ENCODE results near the gene CHRD. TPM values are rescaled to one million over a fixed set of nuclear protein-coding genes. Genes with fewer than 3 reads are reported as not detected.
A peak's percentile ranks its signal among the peaks of the same experiment; 100 is the strongest.
"Not testable (repeated sequence)": the region's sequence is repeated elsewhere in the genome, so short reads cannot be mapped to it uniquely, and the experiment has no call there.

CHRD gene
- total RNA-seq, 1 donor from 2014 or later = 7.0 TPM

DNA sequence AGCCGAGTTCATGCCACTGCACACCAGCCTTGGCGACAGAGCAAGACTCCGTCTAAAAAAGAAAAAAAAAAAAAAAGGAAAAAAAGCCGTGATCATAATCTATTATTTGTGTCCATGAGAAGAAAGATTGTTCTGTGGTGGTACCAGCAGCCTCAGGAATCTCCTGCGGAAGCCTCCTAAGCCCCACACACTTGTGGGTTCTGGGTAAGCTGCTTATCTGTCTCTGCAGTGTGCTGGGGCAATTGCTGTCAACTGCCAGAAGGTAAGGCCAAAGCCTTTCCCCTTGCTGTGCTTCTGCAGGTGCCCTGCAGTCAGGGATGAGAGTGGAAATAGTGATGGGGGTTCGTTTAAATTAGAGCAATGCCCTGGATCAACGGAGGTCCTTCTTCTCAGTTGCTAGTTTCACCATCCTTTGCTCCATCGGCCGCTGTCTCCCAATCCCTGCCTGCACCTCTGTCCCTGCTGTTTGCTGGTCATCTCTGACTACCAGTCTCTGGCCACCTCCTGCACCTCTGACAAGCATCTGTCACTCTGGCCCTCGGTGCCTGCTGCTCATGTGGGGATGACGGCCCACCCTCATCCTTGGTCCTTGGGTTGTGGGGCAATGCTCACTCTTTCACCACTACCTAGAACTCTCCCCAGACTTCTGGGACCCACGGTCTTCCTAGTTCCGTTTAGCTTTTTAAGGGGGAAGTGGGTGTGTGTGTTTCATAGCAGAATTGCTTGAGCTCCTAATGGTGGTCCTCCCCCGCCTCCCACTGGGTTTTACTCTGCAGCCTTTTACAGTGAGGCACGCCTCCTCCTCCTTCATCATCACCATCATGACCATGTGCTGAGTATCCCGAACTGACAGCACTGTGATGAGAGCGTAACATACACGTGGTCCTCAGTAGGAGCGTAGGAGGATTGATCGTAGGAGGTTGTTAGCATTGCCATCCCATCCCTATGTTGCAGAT, 25.5 kb downstream of the CHRD start:
- intact Hi-C loops (cut with DNase I) = no loop called here
- no peak for DNase-seq (ENCODE audit: low spot score)

- DNase-seq (ENCODE audit: low spot score) = peak; percentile 33
- intact Hi-C loops (cut with DNase I) = no loop called here
These were observed 29.6 kb downstream of the CHRD start for GRCh38 chr3:184409331-184409926.

DNA sequence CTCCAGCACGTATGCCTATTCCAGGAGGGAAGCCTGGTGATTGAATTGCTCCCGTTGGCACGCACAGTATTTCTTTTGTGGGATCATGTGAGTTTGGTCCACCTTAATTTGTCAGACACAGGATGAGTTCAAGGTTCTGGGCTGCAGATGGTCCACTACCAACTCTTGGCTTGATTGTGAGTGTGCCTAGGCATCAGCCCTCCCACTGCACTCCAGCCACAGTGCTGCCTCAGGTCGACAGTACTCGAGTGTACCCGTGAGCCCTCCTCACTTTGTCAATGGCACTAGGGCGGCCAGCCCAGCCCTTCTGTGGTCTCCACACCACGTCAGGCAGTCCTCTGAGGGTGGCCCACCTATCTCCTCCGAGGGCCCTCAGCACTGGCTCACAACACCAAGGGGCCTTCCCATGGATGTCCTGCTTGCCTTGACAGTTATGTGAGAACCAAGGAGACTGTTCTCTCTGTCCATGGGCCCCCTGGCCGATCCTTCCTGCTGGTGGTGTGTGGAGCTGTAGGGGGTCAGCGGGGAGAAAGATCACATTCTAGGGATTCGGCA, 30.2 kb downstream of the CHRD start:
- intact Hi-C loops (cut with DNase I) = no loop called here
- DNase-seq (ENCODE audit: low spot score) = peak; percentile 47

DNA sequence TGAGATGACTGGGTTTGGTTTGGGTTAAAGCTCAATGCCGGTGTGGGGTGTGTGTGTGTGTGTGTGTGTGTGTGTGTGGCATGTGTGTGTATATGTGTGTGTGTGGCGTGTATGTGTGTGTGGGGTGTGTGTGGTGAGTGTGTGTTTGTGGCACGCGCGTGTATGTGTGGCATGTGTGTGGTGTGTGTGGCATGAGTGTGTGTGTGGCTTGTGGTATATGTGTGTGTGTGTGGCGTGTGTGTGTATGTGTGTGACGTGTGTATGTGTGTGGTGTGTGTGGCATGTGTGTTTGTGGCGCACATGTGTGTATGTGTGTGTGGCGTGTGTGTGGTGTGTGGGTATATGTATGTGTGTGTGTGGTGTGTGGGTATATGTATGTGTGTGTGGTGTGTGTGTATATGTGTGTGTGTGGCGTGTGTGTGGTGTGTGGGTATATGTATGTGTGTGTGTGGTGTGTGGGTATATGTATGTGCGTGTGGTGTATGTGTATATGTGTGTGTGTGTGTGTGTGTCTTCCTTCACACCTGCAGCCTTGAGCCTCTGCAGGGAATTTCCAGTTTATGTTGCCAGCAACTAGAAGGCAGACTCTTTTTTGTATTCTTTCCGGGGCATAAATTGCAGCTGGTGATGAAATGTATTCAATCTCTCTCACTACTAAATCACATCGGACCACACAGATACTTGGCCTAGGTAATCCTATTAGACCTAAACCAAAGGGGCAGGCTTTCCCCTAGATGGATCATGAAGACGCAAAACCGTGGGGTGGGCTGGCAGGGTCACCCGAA, 34.8 kb downstream of the CHRD start:
- DNase-seq (ENCODE audit: low spot score) = peak; percentile 9
- intact Hi-C loops (cut with DNase I) = loop anchor here (5.0 kb wide), 3 partner anchors 42 to 128 kb away; no protein-coding TSS in a partner anchor

- intact Hi-C loops (cut with DNase I) = loop anchor here (5.0 kb wide), 3 partner anchors 43 to 127 kb away; no protein-coding TSS in a partner anchor
These were observed 35.3 kb downstream of the CHRD start for GRCh38 chr3:184415203-184415490.

DNA sequence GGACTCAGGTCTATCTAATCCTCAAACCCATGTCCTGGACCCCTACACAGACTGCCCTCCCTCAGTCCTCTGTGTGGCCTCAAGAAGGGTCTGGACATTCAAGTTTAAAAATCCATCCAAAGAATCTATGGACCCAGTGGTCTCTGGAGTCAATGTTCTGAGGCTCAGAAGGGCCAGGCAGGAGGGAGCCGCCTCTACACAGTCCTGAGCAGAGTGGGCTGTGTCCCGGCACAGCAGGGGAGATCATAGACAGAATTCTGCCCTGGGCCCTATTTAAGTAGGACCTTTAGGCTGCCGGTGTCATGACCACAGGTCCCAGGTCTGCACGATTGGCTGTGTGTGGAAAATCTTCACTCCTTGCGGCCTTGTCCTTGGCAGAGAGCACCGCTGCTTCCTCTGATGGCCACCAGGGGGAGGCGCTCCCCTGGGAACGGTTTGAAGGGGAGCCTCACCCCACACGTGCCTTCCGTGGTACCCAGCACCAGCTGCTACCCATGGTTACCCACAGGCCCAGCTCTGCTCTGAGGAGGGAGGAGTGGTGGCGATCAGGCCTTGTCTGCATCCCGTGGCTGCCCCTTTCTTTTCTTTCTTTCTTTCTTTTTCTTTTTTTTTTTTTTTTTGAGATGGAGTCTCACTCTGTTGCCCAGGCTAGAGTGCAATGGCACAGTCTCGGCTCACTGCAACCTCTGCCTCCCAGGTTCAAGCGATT, 37.9 kb downstream of the CHRD start:
- intact Hi-C loops (cut with DNase I) = loop anchor here (5.0 kb wide), 3 partner anchors 45 to 125 kb away; no protein-coding TSS in a partner anchor

More at GRCh38 chr3:184415203-184415490, 35.3 kb downstream of the CHRD start:
- DNase-seq (ENCODE audit: low spot score) = no peak

DNA sequence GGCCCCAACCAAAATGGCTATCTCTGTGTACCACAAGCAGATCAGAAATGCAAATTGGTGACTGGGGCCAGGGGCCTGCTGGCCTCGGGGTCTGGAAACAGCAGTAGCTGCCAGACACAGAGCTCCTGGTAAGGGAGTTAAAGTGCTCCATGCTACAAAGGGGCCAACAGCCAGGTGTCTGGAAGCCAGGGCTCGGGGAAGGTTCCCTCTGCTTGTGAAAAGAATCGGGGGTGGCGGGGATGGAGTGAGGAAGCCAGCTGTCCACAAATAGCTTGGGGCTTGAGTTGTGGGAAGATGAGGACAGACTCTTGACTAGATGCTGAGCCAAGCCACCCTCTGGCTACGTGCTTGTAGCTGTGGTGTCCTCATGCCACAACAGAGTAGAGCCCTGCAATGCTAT, 39.3 kb downstream of the CHRD start:
- peak; percentile 38 for DNase-seq (ENCODE audit: low spot score)
- intact Hi-C loops (cut with DNase I) = loop anchor here (5.0 kb wide), 3 partner anchors 47 to 123 kb away; no protein-coding TSS in a partner anchor

More for the DNA sequence above, 37.9 kb downstream of the CHRD start:
- DNase-seq (ENCODE audit: low spot score) = peak; percentile 76

DNA sequence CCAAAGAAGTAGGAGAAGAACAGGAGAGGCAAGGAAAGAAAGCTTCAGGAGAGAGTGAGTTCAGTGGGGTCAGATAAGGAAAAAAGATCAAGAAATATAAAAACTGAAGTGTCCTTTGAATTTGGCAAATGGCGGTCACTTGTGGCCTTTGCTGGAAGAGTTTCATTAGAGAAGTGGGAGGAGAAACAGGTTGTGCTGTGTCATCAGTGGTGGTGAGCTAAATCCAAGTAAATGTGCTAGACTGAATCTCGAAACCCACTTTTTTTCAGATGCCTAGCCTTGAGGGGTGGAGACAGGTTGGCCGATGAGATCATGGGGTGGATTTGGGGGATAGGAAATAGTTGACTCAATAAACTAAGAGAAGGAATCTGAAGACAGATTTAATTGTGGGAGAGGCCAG, 43.7 kb downstream of the CHRD start:
- intact Hi-C loops (cut with DNase I) = no loop called here
- peak; percentile 12 for DNase-seq (ENCODE audit: low spot score)

DNA sequence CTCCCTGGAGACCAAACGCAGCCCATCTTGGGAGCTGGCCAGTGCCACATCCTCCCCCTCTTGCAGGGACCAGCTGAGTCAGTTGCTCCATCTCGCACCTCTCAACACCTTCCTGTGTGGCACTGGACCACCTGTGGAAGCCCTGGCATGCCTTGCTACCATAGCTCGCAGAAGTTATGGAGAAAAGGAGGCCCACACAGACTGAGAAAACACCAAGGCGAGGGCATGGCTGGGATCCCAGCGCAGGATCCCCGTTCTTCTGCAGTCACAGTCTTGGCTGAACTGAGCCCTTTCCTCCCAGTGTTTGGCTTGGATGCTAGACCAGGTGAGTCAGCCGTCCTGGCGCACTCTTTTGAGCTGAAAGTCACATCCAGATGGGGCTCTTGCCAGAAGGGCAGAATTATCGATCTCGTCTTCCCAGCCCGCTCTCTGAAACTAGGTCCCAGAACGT, 46.9 kb downstream of the CHRD start:
- intact Hi-C loops (cut with DNase I) = no loop called here
- DNase-seq (ENCODE audit: low spot score) = no peak

GRCh38 chr3:184428561-184429175, 48.8 kb downstream of the CHRD start:
- intact Hi-C loops (cut with DNase I) = no loop called here
- no peak for DNase-seq (ENCODE audit: low spot score)

- DNase-seq (ENCODE audit: low spot score) = no peak
- intact Hi-C loops (cut with DNase I) = no loop called here
These were observed 49.9 kb downstream of the CHRD start for GRCh38 chr3:184429786-184430185.

DNA sequence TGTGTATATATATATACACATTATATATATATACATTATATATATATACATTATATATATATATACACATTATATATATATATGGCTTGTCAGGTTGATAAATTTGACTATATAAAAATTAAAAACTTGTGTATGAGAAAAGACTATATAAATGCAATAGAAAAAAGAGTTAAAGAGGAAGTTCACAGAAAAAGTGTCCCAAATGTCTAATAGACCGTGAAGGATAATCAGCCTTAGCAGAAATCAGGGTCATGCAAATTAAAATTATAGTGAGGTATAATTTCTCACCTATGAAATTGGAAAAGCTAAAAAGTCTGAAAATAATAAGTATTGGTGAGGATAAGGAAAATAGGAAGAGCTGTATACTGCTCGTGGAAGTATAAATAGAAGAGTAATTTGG, 51.1 kb downstream of the CHRD start:
- no peak for DNase-seq (ENCODE audit: low spot score)
- intact Hi-C loops (cut with DNase I) = no loop called here

- DNase-seq (ENCODE audit: low spot score); intact Hi-C loops (cut with DNase I): not testable (repeated sequence)
These were observed 53.3 kb downstream of the CHRD start for GRCh38 chr3:184433178-184433577.

GRCh38 chr3:184439096-184439495, 59.2 kb downstream of the CHRD start:
- no peak for DNase-seq (ENCODE audit: low spot score)
- intact Hi-C loops (cut with DNase I) = no loop called here

Other genes starting within 250 kb of the CHRD start
- 33.4 TPM for gene EIF2B5, start 244.7 kb upstream of the CHRD start, total RNA-seq
- 68.6 TPM for gene DVL3, start 224.7 kb upstream of the CHRD start, total RNA-seq
- gene AP2M1, start 205.2 kb upstream of the CHRD start, total RNA-seq = 317 TPM
- gene ABCF3, start 193.9 kb upstream of the CHRD start, total RNA-seq = 61.5 TPM
- gene VWA5B2, start 150.5 kb upstream of the CHRD start, total RNA-seq = not detected
- gene ALG3, start 131.1 kb upstream of the CHRD start, total RNA-seq = 14.1 TPM
- 1.5 TPM for gene EEF1AKMT4, start 130.4 kb upstream of the CHRD start, total RNA-seq
- gene CAMK2N2, start 118.5 kb upstream of the CHRD start, total RNA-seq = 0.30 TPM
- gene ECE2, start 104.0 kb upstream of the CHRD start, total RNA-seq = 0.19 TPM
- gene PSMD2, start 80.8 kb upstream of the CHRD start, total RNA-seq = 217 TPM
- gene EIF4G1, start 65.4 kb upstream of the CHRD start, total RNA-seq = 284 TPM
- gene FAM131A, start 42.5 kb upstream of the CHRD start, total RNA-seq = 43.3 TPM
- gene CLCN2, start 18.4 kb upstream of the CHRD start, total RNA-seq = 3.1 TPM
- 23.2 TPM for gene POLR2H, start 18.3 kb upstream of the CHRD start, total RNA-seq
- gene THPO, start 1.8 kb upstream of the CHRD start, total RNA-seq = 0.48 TPM
- gene EPHB3, start 181.7 kb downstream of the CHRD start, total RNA-seq = 3.6 TPM

Measured in cardiac septum (tissue), 1 donor.